HG03045 (cell line): Measurements from ENCODE around the gene PTGDS.

Source experiments
- ATAC-seq: cut with Tn5 transposase; IDR thresholded peaks from one replicate; pipeline ENCODE4 v1.9.1; 2021; ENCODE audit warnings: mild to moderate bottlenecking, moderate library complexity; ENCODE audit not compliant: unreplicated experiment

PTGDS gene

DNA sequence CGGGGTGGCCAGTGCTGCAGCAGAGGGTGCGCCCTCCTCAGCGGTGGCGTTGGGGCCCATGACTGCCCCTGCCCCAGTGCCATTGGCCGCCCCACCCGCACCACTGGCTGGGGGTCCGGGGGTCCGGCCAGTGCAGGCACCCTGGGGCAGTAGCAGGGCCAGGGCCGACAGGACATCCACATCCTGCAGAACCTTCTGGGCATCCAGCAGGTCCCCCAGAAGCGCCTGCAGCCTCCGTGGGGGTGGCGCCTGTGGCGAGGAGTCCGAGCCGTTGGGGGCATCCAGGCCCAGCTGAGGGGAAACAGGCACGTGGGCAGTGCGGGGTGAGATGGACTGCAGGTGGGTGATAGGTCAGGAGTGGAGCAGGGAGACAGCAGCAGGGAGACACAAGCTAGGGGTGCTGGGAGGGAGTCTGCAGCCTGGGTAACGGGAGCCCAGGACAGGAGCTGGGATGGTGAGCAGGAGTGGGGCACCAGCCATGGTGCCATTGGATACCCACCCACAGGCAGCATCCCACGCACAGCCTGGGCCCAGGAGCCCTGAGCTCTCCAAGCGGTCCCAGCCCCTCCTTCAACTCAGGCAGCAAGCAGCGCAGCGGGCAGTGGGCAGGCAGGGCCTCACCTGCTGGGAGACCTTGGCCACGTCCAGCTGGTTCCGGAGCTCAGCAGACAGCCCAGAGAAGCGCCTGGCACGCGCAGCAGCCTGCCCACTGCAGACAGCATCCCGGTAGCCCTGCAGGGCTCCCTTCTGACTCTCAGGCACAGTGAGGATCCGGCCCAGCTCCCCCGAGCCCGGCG lies 43.7 kb downstream of the PTGDS start:
- ATAC-seq: no peak

GRCh38 chr9:137021568-137021978 lies 44.3 kb downstream of the PTGDS start:
- ATAC-seq: no peak

DNA sequence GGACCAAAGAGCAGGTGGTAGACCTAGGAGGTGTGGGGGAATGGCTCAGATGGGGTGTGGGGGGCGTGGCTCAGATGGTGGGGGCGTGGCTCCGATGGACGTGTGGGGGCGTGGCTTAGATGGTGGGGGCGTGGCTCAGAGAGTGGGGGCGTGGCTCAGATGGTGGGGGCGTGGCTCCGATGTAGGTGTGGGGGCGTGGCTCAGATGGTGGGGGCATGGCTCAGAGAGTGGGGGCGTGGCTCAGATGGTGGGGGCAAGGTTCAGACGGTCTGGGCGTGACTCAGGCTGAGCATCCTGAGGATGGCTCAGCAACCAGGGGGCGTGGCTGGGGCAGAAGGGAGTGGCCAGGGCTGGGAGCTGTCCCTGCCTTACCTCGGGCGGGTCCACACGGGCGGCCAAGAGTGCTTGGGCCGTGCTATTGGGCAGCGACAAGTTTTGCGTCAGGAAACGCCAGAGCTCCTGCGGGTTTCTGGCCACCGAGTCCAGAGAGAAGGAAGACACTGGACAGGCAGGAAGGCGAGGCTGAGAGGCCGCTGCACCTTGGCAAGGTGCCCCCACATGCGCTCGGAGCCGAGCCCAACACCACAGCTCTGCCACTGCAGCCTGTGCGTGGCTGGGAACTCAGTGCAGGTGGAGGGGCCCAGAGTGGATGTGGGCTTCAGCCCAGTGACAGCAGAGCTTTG lies 44.8 kb downstream of the PTGDS start:
- ATAC-seq: no peak

DNA sequence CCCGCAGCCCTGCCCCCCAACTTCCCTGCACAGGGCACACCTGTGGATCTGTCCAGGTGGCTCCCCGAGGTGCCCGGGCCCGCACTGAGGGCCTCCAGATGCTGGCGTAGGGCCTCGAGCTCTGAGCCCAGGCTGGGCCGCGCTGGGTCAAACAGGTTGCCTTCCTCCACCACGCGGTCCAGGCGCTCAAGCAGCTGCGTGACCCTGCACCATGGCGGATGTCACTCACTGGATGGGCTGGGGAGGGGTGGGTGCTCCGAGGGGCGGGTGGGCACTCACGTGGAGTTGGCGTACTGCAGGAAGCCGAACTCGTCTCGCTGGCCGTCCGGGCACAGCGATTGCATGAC lies 45.3 kb downstream of the PTGDS start:
- ATAC-seq: no peak

- ATAC-seq: no peak
Observed at GRCh38 chr9:137023157-137023556, 45.9 kb downstream of the PTGDS start.

GRCh38 chr9:137023583-137023991 lies 46.3 kb downstream of the PTGDS start:
- ATAC-seq: no peak

- no peak for ATAC-seq
Observed at GRCh38 chr9:137025517-137025966, 48.2 kb downstream of the PTGDS start.

GRCh38 chr9:137026384-137026783 lies 49.1 kb downstream of the PTGDS start:
- ATAC-seq: no peak

- ATAC-seq: no peak
Observed at GRCh38 chr9:137026828-137027227, 49.5 kb downstream of the PTGDS start.

DNA sequence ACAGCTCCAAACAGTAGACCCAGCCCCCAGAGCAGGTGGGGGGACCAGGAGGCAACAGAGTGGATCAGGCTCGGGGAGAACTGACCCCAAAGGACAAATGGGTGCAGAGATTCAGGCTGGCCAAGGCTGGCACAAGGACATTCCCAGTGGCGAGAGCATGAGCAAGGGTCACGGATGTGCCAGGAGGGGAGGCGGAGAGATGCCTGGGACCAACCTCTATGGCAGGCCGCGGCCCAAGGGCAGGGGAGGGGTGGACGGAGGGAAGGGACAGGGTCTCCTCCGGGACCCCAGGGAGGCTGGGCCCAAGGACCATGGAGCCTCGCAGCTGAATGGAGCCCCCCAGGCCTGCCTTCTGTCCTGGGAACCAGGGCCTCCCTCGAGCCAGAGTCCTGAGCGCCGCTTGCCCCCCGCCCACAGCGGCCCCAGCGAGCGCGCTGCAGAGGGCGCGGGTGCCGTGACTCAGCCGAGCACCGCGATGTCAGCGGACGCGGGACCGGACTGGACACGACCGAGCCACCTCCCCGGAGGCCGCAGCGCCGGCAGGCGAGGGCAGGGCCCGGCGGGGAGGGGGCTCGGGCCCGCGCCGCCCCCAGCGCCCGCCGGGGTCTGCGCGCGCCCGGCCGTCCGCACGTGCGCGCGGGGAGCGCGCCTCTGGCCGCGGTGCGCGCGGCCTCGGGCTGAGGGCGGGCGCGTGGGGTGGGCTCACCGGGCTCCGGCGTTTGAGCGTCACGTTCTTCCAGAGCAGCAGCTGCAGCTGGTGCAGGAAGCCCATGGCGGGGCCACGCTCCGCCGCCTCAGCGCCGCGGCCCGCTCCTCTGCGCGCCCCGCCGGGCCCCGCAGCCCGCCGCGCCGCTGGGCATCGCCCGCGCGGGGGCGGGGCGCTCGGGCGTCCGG lies 50.3 kb downstream of the PTGDS start, which contains the start of gene ABCA2:
Gene ABCA2, minus strand, starts transcription at position 869 of the 894 bp plus-strand sequence. Its CDS starts 97 bp downstream, at position 772.
- ATAC-seq: no peak

DNA sequence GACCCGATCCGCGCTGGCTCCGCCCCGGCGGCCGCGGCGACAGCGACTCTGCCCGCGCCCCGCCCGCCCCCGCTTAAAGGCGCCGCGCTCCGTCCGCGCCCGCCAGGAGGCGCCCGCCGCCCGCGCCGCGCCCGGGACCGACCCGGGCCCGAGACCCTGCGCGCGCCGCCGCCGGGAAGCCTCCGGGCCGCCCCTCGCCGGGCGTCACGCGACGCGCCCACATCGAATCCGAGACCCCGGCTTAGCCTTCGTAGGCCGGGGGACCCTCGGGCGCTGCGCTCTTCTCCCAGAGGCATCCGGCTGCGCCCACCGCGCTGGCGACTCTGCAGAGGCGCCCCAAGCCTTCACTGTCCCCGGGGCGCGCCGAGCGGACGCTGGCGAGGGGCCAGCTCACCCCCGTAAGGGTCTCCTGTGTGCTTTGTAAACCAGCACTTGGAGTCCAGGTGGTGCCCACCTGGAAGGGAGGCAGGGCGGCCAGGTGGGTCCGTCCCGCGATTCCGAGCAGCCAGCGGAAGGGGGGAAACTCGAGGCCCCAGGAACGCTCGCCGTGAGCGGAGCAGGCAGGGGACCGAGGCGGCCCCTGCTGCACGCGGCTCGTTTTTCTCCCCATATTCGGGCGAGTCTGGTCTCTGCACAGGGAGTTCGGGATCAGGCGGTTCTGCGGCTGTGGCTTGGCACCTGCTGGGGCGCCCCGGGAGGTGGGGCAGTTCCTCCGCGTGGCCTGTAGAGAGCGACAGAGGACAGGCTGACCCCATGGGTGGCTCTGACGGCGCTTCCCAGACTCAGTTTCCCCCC lies 51.2 kb downstream of the PTGDS start:
- ATAC-seq: peak; percentile 41

GRCh38 chr9:137029058-137029936 lies 52.0 kb downstream of the PTGDS start:
- no peak for ATAC-seq

- no peak for ATAC-seq
Observed at GRCh38 chr9:137030006-137030405, 52.7 kb downstream of the PTGDS start.

GRCh38 chr9:137030538-137031527 lies 53.5 kb downstream of the PTGDS start:
- no peak for ATAC-seq
